Chondrocyte (in vitro differentiated cells): ENCODE data around the gene LIMK1. TPM values are rescaled to one million over a fixed set of nuclear protein-coding genes. Genes with fewer than 3 reads are reported as not detected.
A peak's percentile ranks its signal among the peaks of the same experiment; 100 is the strongest.
"Not testable (repeated sequence)": the region's sequence is repeated elsewhere in the genome, so short reads cannot be mapped to it uniquely, and the experiment has no call there.

Experiments used
- DNase-seq: peaks from one replicate; pipeline ENCODE4 v3.0.0; 2021; ENCODE audit warnings: mixed read lengths, low spot score
- H3K27ac Mint-ChIP-seq: one replicate; pipeline ENCODE4 v1.8.0; 2021; ENCODE audit warnings: mild to moderate bottlenecking, moderate library complexity, mixed read lengths; ENCODE audit not compliant: unreplicated experiment
- H3K27me3 Mint-ChIP-seq: 2 replicates; pipeline ENCODE4 v1.8.0; 2021; ENCODE audit warnings: low read depth, mixed read lengths
- H3K36me3 Mint-ChIP-seq: 2 replicates; pipeline ENCODE4 v1.8.0; 2021; ENCODE audit warnings: low read depth, mixed read lengths
- H3K4me1 Mint-ChIP-seq: 2 replicates; pipeline ENCODE4 v1.8.0; 2021; ENCODE audit warnings: low read depth, mild to moderate bottlenecking, mixed read lengths
- H3K4me3 Mint-ChIP-seq: one replicate; pipeline ENCODE4 v1.8.0; 2021; ENCODE audit warnings: mild to moderate bottlenecking, moderate library complexity, mixed read lengths; ENCODE audit not compliant: unreplicated experiment
- H3K9me3 Mint-ChIP-seq: 2 replicates; pipeline ENCODE4 v1.8.0; 2021; ENCODE audit warnings: low read depth, mixed read lengths
- total RNA-seq: library from RNA; stranded (reverse); gene quantifications from 3 replicates; pipeline ENCODE4 v1.2.1, GENCODE V29; 2021
- TF ChIP-seq, protein P1 (sequence below): fragments of 200-600 bp; sonication (generic); IDR thresholded peaks from 2 replicates; pipeline ENCODE4 v1.5.0; 2021; ENCODE audit warnings: antibody characterized with exemption, mild to moderate bottlenecking, moderate library complexity

LIMK1 gene
- total RNA-seq, 1 donor from 2014 or later: 41.5 TPM

DNA sequence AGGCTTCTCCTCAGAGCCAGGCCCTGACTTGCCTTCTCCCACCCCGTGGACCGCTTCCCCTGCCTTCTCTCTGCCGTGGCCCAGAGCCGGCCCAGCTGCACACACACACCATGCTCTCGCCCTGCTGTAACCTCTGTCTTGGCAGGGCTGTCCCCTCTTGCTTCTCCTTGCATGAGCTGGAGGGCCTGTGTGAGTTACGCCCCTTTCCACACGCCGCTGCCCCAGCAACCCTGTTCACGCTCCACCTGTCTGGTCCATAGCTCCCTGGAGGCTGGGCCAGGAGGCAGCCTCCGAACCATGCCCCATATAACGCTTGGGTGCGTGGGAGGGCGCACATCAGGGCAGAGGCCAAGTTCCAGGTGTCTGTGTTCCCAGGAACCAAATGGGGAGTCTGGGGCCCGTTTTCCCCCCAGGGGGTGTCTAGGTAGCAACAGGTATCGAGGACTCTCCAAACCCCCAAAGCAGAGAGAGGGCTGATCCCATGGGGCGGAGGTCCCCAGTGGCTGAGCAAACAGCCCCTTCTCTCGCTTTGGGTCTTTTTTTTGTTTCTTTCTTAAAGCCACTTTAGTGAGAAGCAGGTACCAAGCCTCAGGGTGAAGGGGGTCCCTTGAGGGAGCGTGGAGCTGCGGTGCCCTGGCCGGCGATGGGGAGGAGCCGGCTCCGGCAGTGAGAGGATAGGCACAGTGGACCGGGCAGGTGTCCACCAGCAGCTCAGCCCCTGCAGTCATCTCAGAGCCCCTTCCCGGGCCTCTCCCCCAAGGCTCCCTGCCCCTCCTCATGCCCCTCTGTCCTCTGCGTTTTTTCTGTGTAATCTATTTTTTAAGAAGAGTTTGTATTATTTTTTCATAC, 38.0 kb downstream of the LIMK1 start:
- H3K27ac Mint-ChIP-seq: peak overlapping the region; percentile 54
- H3K27me3 Mint-ChIP-seq: no peaks in the 10 kb centered on the region
- TF ChIP-seq, protein P1, sequence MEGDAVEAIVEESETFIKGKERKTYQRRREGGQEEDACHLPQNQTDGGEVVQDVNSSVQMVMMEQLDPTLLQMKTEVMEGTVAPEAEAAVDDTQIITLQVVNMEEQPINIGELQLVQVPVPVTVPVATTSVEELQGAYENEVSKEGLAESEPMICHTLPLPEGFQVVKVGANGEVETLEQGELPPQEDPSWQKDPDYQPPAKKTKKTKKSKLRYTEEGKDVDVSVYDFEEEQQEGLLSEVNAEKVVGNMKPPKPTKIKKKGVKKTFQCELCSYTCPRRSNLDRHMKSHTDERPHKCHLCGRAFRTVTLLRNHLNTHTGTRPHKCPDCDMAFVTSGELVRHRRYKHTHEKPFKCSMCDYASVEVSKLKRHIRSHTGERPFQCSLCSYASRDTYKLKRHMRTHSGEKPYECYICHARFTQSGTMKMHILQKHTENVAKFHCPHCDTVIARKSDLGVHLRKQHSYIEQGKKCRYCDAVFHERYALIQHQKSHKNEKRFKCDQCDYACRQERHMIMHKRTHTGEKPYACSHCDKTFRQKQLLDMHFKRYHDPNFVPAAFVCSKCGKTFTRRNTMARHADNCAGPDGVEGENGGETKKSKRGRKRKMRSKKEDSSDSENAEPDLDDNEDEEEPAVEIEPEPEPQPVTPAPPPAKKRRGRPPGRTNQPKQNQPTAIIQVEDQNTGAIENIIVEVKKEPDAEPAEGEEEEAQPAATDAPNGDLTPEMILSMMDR: no peak
- H3K4me3 Mint-ChIP-seq: no peak overlapping the region
- H3K4me1 Mint-ChIP-seq: no peaks in the 10 kb centered on the region
- peaks cover 15% of the 10 kb centered on the region for H3K36me3 Mint-ChIP-seq
- DNase-seq: no peak
- H3K9me3 Mint-ChIP-seq: peaks cover 4% of the 10 kb centered on the region

DNA sequence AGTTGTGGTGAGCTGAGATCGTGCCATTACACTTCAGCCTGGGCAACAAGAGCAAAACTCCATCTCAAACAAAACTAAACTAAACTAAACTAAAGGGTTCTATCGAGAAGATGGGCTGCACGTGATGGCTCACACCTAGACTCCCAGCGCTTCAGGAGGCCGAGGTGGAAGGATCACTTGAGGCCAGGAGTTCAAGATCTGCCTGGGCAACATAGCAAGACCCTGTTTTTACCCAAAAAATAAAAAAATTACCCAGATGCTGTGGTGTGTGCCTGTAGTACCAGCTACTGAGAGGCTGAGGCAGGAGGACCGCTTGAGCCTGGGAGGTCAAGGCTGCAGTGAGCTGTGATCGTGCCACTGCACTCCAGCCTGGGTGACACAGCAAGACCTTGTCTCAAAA, 40.3 kb downstream of the LIMK1 start:
- H3K9me3 Mint-ChIP-seq, H3K36me3 Mint-ChIP-seq, H3K27me3 Mint-ChIP-seq, H3K4me3 Mint-ChIP-seq, H3K27ac Mint-ChIP-seq, DNase-seq, H3K4me1 Mint-ChIP-seq: not testable (repeated sequence)

DNA sequence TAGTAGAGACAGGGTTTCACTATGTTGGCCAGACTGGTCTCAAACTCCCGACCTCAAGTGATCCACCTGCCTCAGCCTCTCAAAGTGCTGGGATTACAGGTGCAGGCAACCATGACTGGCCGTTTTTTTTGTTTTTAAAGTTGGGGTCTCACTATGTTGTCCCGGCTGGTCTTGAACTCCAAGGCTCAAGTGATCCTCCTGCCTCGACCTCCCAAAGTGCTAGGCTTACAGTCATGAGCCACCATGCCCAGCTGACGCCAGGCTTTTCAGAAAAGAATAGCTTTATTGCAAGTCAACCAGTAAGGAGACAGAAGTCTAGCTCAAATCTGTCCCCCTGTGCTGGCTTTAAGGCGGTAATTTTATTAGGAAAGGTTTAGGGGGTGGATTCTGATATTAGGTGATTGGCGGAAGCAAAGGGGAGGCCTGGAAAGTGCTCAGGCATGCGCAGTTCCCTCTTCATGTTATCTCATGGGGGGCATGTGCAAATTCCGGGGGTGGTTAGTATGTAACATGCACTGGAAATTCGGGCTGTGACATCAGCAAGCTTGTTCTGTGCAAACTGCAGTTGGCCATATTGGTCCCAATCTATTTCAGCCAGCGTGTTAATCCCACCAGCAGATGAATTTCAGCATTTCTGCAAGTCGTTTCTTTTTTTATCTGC, 42.7 kb downstream of the LIMK1 start:
- DNase-seq: no peak
- Mint-ChIP-seq H3K27me3 (no peaks in the 10 kb centered on the region), H3K9me3 (no peaks in the 10 kb centered on the region), H3K4me3 (no peak overlapping the region), H3K27ac (no peak overlapping the region), H3K4me1 (no peaks in the 10 kb centered on the region), H3K36me3 (peaks cover 2% of the 10 kb centered on the region)
- TF ChIP-seq, protein P1: no peak

DNA sequence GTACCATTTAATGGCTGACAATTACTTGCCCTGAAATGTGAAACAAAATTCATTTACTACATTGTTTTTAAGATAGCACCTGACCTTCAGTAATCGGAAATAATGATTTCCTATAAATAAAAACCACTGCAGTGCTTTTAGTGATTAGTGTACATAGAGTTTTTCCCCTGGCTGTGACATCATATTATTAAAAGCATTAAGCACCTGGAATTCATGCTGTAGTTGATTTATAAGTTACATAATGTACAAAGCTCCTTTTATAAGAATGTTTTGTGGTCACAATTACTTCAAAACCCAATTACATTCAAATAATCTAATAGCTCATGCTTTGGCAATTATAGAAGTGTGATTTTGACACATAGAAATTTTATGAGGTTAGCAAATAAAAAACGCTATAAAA, 46.3 kb downstream of the LIMK1 start:
- Mint-ChIP-seq H3K27me3 (no peaks in the 10 kb centered on the region), H3K9me3 (no peaks in the 10 kb centered on the region), H3K4me3 (no peak overlapping the region), H3K27ac (no peak overlapping the region), H3K36me3 (no peaks in the 10 kb centered on the region), H3K4me1 (no peaks in the 10 kb centered on the region)
- TF ChIP-seq, protein P1: no peak
- no peak for DNase-seq

DNA sequence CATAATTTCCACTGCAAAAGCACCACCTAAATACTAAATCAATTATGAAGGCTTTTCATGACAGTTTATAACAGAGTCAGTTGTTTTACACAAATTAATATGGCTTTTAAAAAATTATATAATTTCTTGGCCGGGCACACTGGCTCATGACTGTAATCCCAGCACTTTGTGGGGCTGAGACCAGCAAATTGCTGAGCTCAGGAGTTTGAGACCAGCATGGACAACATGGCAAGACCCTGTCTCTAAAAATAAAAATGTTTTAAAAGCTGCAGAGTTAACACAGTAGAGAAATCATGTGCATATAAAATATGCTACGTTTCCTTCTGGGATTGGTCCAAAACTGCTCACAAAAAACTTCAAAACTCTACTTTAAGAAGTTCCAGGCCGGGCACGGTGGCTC, 46.9 kb downstream of the LIMK1 start:
- no peak overlapping the region for H3K27ac Mint-ChIP-seq
- no peaks in the 10 kb centered on the region for H3K4me1 Mint-ChIP-seq
- H3K36me3 Mint-ChIP-seq: no peaks in the 10 kb centered on the region
- no peak overlapping the region for H3K4me3 Mint-ChIP-seq
- TF ChIP-seq, protein P1: no peak
- H3K27me3 Mint-ChIP-seq: no peaks in the 10 kb centered on the region
- H3K9me3 Mint-ChIP-seq: no peaks in the 10 kb centered on the region
- DNase-seq: no peak
